GM12892 (cell line): ENCODE results near the gene DHRS11.

Experiments
- POLR2A ChIP-seq: IDR thresholded peaks from 2 replicates; pipeline ENCODE4 v1.6.1; 2011; ENCODE audit warnings: low read depth, low read length, control low read depth
- POLR2AphosphoS5 ChIP-seq: IDR thresholded peaks from 2 replicates; pipeline ENCODE4 v1.6.1; 2011; ENCODE audit warnings: low read depth, low read length, control low read depth
- TAF1 ChIP-seq: IDR thresholded peaks from 2 replicates; pipeline ENCODE4 v1.6.1; 2011; ENCODE audit warnings: low read depth, mild to moderate bottlenecking, control low read depth, low read length, borderline replicate concordance

- no peak for TF ChIP-seq POLR2A
- no peak for TF ChIP-seq POLR2AphosphoS5
- 0 out of 2 replicates have a peak, but pooled peaks have one; percentile 6 for TF ChIP-seq TAF1
Observed at GRCh38 chr17:36544044-36544306, 47.7 kb upstream of the DHRS11 start.
